RWPE2 (cell line): ENCODE results near the gene LHFPL3.

Experiments
- ATAC-seq: fragments of 200-7000 bp; cut with Tn5 transposase; 3 replicates; pipeline ENCODE4 v1.9.1; 2021; ENCODE audit warnings: low read depth
- DNase-seq: peaks from one replicate; pipeline ENCODE4 v3.0.0-alpha.2; 2020; ENCODE audit warnings: low spot score
- H3K27ac ChIP-seq: fragments of 450-650 bp; 2 replicates; pipeline ENCODE4 v1.5.1; 2017; ENCODE audit warnings: mild to moderate bottlenecking; ENCODE audit not compliant: poor library complexity, severe bottlenecking
- H3K27me3 ChIP-seq: fragments of 250-450 bp; sonication (Bioruptor Pico); 2 replicates; pipeline ENCODE4 v1.5.1; 2021; ENCODE audit warnings: mild to moderate bottlenecking, moderate library complexity; ENCODE audit not compliant: insufficient read depth, poor library complexity, severe bottlenecking
- H3K36me3 ChIP-seq: fragments of 250-450 bp; sonication (Bioruptor Pico); 2 replicates; pipeline ENCODE4 v1.5.1; 2020; ENCODE audit warnings: low read depth, mild to moderate bottlenecking, moderate library complexity
- H3K4me1 ChIP-seq: fragments of 250-450 bp; sonication (Bioruptor Pico); 2 replicates; pipeline ENCODE4 v1.5.1; 2021; ENCODE audit warnings: mild to moderate bottlenecking, moderate library complexity; ENCODE audit not compliant: insufficient read depth, poor library complexity, severe bottlenecking
- H3K4me3 ChIP-seq: fragments of 250-450 bp; sonication (Bioruptor Pico); 2 replicates; pipeline ENCODE4 v1.5.1; 2021; ENCODE audit warnings: mild to moderate bottlenecking, moderate library complexity; ENCODE audit not compliant: severe bottlenecking
- H3K9me3 ChIP-seq: fragments of 250-450 bp; sonication (Bioruptor Pico); 2 replicates; pipeline ENCODE4 v1.5.1; 2021; ENCODE audit warnings: mild to moderate bottlenecking, moderate library complexity; ENCODE audit not compliant: severe bottlenecking
- CTCF ChIP-seq: fragments of 450-650 bp; IDR thresholded peaks from one replicate; pipeline ENCODE4 v1.5.1; 2017; ENCODE audit warnings: mild to moderate bottlenecking, moderate library complexity; ENCODE audit not compliant: poor library complexity, severe bottlenecking

LHFPL3 gene

GRCh38 chr7:104352736-104353135, 24.3 kb downstream of the LHFPL3 start:
- Histone ChIP-seq H3K4me1 (no peaks in the 10 kb centered on the region), H3K4me3 (no peak overlapping the region), H3K9me3 (no peaks in the 10 kb centered on the region), H3K27me3 (peaks cover 11% of the 10 kb centered on the region), H3K36me3 (no peaks in the 10 kb centered on the region), H3K27ac (no peak overlapping the region)
- DNase-seq (no peak), ATAC-seq (no peak)
- TF ChIP-seq CTCF, result no peak

DNA sequence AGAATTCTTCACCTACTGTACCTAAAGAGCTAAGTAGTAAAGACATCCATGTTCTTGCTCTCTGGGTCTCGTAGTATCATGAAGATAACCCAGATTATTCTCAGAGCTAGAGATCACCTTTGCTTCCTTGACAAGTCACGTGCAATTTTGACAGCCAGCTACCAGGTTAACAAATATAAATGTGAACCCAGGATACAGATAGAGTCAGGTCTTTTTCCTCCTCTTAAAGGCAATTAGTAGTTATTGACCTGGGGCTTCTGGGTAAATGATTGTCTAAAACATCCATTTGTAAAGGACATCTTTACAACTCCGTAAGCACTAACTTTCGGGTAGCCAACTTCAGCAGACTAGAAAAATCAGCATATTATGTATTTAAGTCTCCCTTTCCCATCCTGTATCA, 28.8 kb downstream of the LHFPL3 start:
- no peak overlapping the region for H3K4me3 ChIP-seq
- no peaks in the 10 kb centered on the region for H3K27me3 ChIP-seq
- no peak for TF ChIP-seq CTCF
- no peak for ATAC-seq
- no peak overlapping the region for H3K27ac ChIP-seq
- no peak for DNase-seq
- H3K4me1 ChIP-seq, result no peaks in the 10 kb centered on the region
- H3K36me3 ChIP-seq, result no peaks in the 10 kb centered on the region
- H3K9me3 ChIP-seq, result no peaks in the 10 kb centered on the region

DNA sequence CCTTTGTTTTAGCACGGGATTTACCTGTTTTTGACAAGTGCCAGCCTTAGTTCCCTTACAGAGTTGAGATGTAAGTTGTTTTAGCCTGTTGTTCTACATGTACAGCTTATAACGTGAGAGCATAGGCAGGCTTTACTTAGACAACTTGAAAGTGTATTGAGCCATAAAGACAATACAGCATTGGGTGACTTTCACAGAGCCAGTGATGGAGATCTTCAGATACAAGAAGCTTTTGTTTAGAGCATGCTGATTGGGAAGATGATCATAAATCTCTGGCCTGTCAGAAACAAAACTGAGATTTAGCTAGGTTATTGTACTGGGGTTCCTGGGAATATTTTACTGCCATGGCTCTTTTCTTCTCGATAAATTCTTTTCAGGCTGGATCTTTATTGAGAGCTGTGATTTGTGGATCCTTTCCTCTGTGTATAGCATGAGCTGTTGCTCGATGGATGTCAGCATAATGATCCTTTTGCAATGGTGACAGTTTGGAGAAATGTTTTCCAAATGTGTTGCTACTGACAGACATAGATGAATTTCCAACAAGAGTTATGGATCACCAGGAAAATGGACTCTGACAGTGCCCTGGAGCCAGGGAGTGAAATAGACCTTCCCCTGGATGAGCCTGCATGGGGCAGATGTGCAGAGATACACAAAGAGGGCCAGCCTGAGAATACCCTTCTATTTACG, 30.2 kb downstream of the LHFPL3 start:
- no peak for ATAC-seq
- Histone ChIP-seq H3K4me3 (no peak overlapping the region), H3K27ac (no peak overlapping the region), H3K4me1 (no peaks in the 10 kb centered on the region), H3K36me3 (no peaks in the 10 kb centered on the region), H3K27me3 (no peaks in the 10 kb centered on the region), H3K9me3 (no peaks in the 10 kb centered on the region)
- no peak for TF ChIP-seq CTCF
- no peak for DNase-seq

DNA sequence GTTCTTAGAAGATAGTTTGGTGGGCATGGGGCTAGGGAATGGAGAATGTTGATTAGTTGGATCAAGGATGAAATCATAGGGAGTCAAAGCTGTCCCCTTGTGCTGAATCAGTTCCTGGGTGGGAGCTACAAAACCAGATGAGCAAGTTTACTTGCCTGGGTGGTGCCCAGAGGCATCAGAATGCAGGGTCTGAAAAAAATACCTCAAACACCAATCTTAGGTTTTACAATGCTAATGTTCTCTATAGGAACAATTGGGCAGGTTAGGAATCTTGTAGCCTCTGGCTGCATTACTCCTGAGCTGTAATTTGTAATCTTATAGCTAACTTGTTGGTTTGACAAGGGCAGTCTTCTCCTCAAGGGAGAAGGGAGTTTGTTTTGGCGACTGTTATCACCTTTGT, 34.4 kb downstream of the LHFPL3 start:
- no peak for TF ChIP-seq CTCF
- Histone ChIP-seq H3K36me3 (no peaks in the 10 kb centered on the region), H3K4me1 (no peaks in the 10 kb centered on the region), H3K27ac (no peak overlapping the region), H3K27me3 (no peaks in the 10 kb centered on the region), H3K9me3 (no peaks in the 10 kb centered on the region), H3K4me3 (no peak overlapping the region)
- no peak for DNase-seq
- ATAC-seq, result no peak

DNA sequence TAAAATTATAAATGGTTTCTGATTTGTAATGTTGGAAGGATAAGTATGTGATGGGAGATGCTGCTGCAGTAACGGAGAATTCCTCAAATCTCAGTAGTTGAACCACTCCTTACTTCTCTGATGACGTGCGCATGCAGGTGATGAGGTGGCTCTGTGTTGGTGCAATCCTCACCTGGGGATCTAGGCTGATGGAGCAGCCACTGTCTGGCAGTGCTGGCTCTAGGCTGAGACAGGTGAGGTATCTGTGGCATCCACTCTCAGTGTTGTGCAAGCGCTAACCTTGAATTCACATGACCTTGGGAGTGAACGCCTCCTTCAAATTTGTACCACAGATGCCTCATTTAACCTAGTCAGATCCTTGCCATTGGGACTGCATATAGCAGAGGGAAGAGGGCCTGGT, 35.0 kb downstream of the LHFPL3 start:
- TF ChIP-seq CTCF, result no peak
- H3K27ac ChIP-seq, result no peak overlapping the region
- H3K36me3 ChIP-seq, result no peaks in the 10 kb centered on the region
- H3K9me3 ChIP-seq, result no peaks in the 10 kb centered on the region
- H3K27me3 ChIP-seq, result no peaks in the 10 kb centered on the region
- DNase-seq (no peak), ATAC-seq (no peak)
- H3K4me1 ChIP-seq, result no peaks in the 10 kb centered on the region
- H3K4me3 ChIP-seq, result no peak overlapping the region
